Activated naive CD8-positive, alpha-beta T cell treated with anti-CD3 and anti-CD28 coated beads for 36 hours (primary cell): Measurements from ENCODE around the gene SAG. TPM values are rescaled to one million over a fixed set of nuclear protein-coding genes. Genes with fewer than 3 reads are reported as not detected.

ENCODE experiments used
- DNase-seq: peaks from one replicate; pipeline ENCODE4 v3.0.0; 2021
- H3K27ac Mint-ChIP-seq: one replicate; pipeline ENCODE4 v1.8.0; 2022; ENCODE audit warnings: mild to moderate bottlenecking, moderate library complexity, mixed read lengths
- H3K27me3 Mint-ChIP-seq: one replicate; pipeline ENCODE4 v1.8.0; 2022; ENCODE audit warnings: mild to moderate bottlenecking, mixed read lengths
- H3K36me3 Mint-ChIP-seq: one replicate; pipeline ENCODE4 v1.8.0; 2021; ENCODE audit warnings: mild to moderate bottlenecking, mixed read lengths
- H3K4me1 Mint-ChIP-seq: one replicate; pipeline ENCODE4 v1.8.0; 2021; ENCODE audit warnings: mixed read lengths
- H3K4me3 Mint-ChIP-seq: one replicate; pipeline ENCODE4 v1.8.0; 2022; ENCODE audit warnings: mild to moderate bottlenecking, moderate library complexity, mixed read lengths
- H3K9me3 Mint-ChIP-seq: one replicate; pipeline ENCODE4 v1.8.0; 2022; ENCODE audit warnings: mixed read lengths
- total RNA-seq, 2 experiments: library from RNA; stranded (reverse); gene quantifications; one replicate each; pipeline ENCODE4 v1.2.3, GENCODE V29; 2021

SAG gene
- total RNA-seq, 2 experiments from 2014 or later, result 0.31 TPM; not detected in 1

DNA sequence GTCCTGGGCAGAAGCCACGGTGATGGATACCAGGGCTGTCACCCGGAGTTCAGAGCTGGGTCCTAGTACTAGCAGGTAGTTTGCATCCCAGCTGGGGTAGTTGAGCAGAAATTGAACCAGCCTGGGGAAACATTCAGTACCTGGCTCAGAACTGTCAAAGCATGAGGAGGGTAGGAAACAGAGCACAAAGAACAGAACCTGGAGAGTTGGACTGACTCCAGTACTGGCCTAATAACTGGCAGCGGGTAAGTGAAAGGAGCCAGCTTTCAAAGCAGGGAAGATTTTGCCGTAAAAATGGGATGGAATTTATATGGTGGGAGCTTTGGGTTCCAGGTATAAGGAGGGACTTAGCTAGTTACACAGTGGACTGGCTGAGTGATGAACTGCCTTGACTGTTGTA is 32.4 kb upstream of the SAG start:
- Mint-ChIP-seq H3K27ac (no peak overlapping the region), H3K4me1 (peaks cover 29% of the 10 kb centered on the region)

DNA sequence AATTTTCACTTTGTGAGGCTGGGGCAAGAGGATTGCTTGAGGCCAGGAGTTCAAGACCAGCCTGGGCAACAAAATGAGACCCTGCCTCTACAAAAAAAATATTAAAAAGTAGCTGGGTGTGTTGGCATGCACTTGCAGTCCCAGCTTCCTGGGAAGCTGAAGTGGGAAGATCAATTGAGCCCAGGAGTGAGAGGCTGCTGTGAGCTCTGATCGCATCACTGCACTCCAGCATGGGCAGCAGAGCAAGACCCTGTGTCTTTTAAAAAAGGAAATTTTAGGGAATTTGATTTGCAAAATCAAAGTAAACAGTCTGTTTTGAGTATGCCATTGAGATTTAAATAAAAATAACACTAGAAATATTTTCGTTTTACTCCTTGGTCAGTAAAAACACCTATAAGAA is 28.7 kb upstream of the SAG start:
- Mint-ChIP-seq H3K27ac (no peak overlapping the region), H3K4me1 (peaks cover 26% of the 10 kb centered on the region), H3K4me3 (no peak overlapping the region), H3K36me3 (peaks cover 44% of the 10 kb centered on the region), H3K9me3 (no peaks in the 10 kb centered on the region), H3K27me3 (no peaks in the 10 kb centered on the region)
- DNase-seq, result no peak

More for the DNA sequence above, 32.4 kb upstream of the SAG start:
- Mint-ChIP-seq H3K4me3 (no peak overlapping the region), H3K36me3 (peaks cover 47% of the 10 kb centered on the region), H3K9me3 (no peaks in the 10 kb centered on the region), H3K27me3 (no peaks in the 10 kb centered on the region)
- no peak for DNase-seq

DNA sequence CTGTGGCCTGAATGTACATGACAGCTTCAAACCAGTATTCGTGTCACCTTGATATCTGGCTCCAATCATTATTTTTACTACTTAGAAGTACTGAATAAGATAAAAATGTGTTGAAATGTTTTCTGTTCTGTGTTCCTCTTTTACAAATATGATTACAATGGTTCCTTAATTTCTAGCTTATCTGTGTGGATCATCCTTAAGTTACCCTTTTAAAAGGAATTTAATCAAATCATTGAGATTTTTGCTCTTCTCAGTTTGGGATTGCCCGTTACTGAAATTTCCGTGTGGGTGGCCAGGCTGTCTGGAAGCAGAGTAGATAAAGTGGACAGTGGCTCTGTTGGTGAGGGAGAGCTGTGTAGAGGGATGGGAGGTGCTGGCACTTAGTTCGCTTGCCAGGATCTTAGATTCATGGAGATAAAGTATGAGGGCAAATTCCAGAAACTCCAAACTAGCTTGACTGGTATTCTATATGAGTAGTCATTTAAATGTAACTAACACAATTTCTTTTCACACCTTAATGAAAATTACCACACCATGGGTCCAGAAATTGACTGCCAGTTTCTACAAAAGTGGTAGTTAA is 27.4 kb upstream of the SAG start:
- no peak overlapping the region for H3K4me3 Mint-ChIP-seq

DNA sequence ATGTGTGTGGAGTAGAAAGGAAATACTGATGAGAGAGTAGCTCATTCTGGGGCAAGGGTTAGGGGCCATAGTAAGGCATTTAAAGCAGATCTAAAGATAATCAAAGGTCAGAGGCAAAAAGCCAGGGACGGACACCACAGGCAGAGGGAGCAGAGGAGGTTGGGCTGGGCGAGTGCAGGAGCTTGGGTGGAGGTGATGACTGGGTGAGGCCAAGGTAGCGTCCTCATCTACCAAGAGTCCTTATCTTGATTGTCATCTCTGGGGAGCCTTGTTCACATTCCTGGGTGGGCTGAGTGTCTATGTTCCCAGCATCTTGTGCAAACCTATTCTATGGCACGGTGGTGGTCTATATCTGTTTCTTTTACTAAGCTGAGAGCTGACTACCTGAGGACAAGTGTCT is 26.1 kb upstream of the SAG start:
- Mint-ChIP-seq H3K27me3 (no peaks in the 10 kb centered on the region), H3K4me3 (no peak overlapping the region), H3K27ac (peak overlapping the region; percentile 70), H3K36me3 (peaks cover 47% of the 10 kb centered on the region), H3K9me3 (no peaks in the 10 kb centered on the region), H3K4me1 (peaks cover 25% of the 10 kb centered on the region)
- DNase-seq, result no peak

More for the DNA sequence above, 27.4 kb upstream of the SAG start:
- no peak for DNase-seq
- no peaks in the 10 kb centered on the region for H3K9me3 Mint-ChIP-seq
- H3K4me1 Mint-ChIP-seq, result peaks cover 25% of the 10 kb centered on the region
- H3K36me3 Mint-ChIP-seq, result peaks cover 45% of the 10 kb centered on the region
- peak overlapping the region; percentile 9 for H3K27ac Mint-ChIP-seq
- no peaks in the 10 kb centered on the region for H3K27me3 Mint-ChIP-seq

DNA sequence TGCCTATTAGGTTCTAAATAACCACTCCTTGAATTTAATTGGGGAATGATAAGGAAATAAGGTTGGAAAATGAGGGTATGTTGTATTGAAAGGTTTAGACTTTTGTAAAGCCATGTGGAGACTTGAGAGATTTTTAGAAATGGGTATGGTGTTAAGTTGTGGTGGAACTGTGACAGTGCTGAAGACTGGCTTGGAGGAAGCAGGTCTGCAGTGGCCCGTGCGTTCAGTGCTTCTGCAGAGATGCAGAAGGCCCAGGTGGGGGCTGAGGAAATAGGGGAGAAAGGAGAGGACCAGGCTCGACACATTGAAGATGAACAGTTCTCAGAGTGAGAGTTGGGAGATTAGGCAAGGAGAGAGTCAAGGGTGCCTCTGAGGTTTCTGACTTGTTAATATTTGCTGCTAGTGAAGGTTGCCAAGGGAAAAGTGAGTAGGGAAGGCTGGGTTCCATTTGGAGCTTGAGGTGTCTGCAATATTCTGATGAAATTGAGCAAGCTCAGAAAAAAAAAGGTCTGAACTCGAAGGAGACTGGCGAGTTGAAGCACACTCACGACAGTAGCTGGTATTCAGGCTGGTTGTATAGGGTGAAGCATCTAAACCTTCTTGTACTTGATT is 25.5 kb upstream of the SAG start:
- no peak for DNase-seq
- Mint-ChIP-seq H3K27ac (peak overlapping the region; percentile 39), H3K36me3 (peaks cover 53% of the 10 kb centered on the region), H3K4me1 (peaks cover 25% of the 10 kb centered on the region), H3K27me3 (no peaks in the 10 kb centered on the region), H3K4me3 (no peak overlapping the region), H3K9me3 (no peaks in the 10 kb centered on the region)

DNA sequence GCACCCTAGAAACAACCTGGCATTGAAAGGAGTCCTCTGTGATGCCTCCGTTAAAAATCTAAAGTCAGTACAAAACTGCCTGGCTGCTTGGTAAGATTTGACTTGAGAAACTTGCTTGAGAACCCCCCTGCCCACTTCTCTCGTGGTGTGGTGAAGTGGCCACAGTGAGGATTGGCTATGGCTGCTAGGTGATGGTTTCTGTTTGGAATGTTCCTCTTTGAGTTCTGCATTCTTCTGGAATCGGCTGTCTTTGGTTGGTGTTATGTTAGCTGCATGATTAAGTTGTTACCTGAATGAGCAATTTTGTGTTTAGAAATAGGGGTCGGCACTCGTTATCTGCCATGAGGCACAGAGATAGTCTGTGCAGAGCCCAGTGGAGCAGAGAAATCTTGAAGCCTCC is 21.7 kb upstream of the SAG start:
- no peaks in the 10 kb centered on the region for H3K9me3 Mint-ChIP-seq
- H3K27ac Mint-ChIP-seq, result no peak overlapping the region
- H3K4me1 Mint-ChIP-seq, result peaks cover 24% of the 10 kb centered on the region
- DNase-seq, result no peak
- H3K4me3 Mint-ChIP-seq, result no peak overlapping the region
- peaks cover 44% of the 10 kb centered on the region for H3K36me3 Mint-ChIP-seq
- no peaks in the 10 kb centered on the region for H3K27me3 Mint-ChIP-seq

DNA sequence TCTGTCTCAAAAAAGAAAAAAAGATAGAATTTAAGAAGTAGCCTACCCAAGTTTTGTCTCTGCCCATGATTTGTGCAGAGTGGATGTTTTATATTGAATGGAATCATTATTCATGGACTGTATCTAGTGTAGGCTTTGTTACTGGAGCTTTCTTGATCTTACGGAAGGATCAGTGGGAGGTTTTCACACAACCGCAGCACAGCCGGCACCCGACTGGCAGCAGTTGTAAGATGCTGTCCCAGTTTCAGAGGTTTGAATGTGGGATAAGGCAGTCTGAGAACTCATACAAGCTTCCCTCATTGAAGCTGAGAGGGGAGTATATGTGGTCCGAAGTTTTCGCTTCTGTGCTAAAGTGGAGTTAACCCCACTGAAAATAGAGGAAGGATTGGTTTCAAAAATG is 19.7 kb upstream of the SAG start:
- Mint-ChIP-seq H3K27me3 (no peaks in the 10 kb centered on the region), H3K4me3 (no peak overlapping the region), H3K27ac (no peak overlapping the region), H3K36me3 (peaks cover 27% of the 10 kb centered on the region), H3K9me3 (no peaks in the 10 kb centered on the region), H3K4me1 (peaks cover 9% of the 10 kb centered on the region)
- no peak for DNase-seq

DNA sequence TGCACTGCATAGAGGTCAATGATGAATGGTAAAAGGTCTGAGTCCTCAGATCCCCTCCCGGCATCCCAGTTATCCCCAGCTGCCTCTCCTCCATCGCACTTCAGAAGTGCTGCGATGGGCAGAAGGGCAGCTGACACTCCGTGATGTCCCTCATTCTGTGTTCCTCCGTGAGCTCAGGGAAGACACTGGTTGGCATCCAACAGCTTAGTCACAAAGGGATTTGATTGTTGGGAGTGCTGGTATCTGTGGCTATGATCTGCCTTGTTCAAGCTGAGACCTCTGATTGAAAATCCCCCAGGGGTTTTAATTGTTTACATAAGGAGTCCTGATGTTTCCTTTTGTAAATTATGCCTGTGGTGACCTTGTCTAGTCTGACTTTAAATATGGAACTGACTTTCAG is 19.0 kb upstream of the SAG start:
- H3K36me3 Mint-ChIP-seq, result peaks cover 26% of the 10 kb centered on the region
- no peak for DNase-seq
- no peaks in the 10 kb centered on the region for H3K27me3 Mint-ChIP-seq
- no peak overlapping the region for H3K4me3 Mint-ChIP-seq
- no peaks in the 10 kb centered on the region for H3K9me3 Mint-ChIP-seq
- peaks cover 5% of the 10 kb centered on the region for H3K4me1 Mint-ChIP-seq
- H3K27ac Mint-ChIP-seq, result peak overlapping the region; percentile 23

DNA sequence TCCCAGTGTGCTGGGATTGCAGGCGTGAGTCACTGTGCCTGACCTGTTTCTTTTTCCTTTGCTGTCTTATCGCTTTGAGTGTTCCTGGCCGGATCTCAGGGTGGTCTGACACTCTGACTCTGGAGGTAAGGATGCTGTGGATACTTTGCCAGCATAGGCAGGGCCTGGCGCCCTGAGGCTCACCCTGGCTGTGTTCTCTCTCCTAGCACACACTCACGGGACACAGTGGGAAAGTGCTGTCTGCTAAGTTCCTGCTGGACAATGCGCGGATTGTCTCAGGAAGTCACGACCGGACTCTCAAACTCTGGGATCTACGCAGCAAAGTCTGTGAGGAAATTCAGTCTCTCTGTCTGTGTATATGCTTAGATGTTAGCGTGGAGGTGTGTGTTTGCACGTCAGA is 18.0 kb upstream of the SAG start:
- Mint-ChIP-seq H3K36me3 (peaks cover 24% of the 10 kb centered on the region), H3K4me1 (peaks cover 5% of the 10 kb centered on the region), H3K4me3 (no peak overlapping the region), H3K27me3 (no peaks in the 10 kb centered on the region), H3K9me3 (no peaks in the 10 kb centered on the region), H3K27ac (peak overlapping the region; percentile 30)
- DNase-seq, result no peak

DNA sequence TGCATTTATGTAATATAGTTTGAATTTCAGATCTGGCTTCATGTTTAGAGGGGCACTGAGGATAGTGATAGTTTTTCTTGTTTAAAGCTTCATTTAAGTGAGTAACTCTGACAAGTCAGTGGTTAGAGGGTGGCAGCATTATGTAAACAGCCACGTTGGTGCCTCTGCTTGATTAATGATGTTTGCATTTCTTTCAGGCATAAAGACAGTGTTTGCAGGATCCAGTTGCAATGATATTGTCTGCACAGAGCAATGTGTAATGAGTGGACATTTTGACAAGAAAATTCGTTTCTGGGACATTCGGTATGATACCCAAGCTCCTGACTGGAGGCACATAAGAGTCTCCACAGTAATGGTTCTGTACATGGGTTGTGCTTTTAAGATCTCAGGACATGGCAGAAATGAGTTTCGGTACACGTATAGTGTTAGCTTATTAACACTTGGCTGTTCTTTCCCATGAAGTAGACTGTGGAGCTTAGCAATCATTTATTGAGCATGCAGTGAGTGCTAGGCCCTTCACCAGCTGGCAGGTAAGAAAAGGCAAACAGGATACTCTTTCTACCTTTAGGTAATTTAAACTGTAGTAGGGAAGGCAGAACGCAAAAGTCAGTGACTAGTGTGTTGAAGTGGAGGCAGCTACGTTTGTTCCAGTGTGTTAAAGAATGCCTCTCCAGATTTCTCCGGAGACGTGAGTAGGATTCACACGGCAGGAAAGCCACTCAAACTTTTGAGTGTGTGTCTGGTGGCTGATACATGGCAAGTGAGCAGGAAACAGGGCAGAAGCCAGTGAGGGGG is 17.4 kb upstream of the SAG start:
- Mint-ChIP-seq H3K4me3 (no peak overlapping the region), H3K36me3 (peaks cover 21% of the 10 kb centered on the region), H3K9me3 (no peaks in the 10 kb centered on the region), H3K4me1 (peaks cover 3% of the 10 kb centered on the region), H3K27ac (peak overlapping the region; percentile 30), H3K27me3 (no peaks in the 10 kb centered on the region)
- DNase-seq, result no peak

DNA sequence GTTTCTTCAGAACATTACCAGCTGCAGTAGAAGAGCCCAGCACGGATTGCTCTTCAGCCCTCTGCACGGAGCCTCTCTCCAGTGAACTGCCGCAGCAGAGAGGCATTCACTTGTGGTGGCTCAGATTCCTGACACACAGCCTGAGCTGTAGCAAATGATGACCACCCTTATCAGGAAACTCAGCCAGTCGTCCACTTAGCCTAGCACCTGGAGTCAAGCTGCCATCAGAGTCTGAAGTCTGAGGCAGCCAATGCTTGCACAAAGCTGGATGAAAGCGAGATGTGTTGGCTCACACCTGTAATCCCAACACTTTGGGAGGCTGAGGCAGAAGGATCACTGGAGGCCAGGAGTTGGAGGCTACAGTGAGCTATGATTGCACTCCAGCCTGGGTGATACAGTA is 11.7 kb upstream of the SAG start:
- no peaks in the 10 kb centered on the region for H3K4me1 Mint-ChIP-seq
- DNase-seq, result no peak
- no peak overlapping the region for H3K4me3 Mint-ChIP-seq
- no peaks in the 10 kb centered on the region for H3K9me3 Mint-ChIP-seq
- H3K27ac Mint-ChIP-seq, result no peak overlapping the region
- no peaks in the 10 kb centered on the region for H3K27me3 Mint-ChIP-seq
- H3K36me3 Mint-ChIP-seq, result peaks cover 7% of the 10 kb centered on the region

DNA sequence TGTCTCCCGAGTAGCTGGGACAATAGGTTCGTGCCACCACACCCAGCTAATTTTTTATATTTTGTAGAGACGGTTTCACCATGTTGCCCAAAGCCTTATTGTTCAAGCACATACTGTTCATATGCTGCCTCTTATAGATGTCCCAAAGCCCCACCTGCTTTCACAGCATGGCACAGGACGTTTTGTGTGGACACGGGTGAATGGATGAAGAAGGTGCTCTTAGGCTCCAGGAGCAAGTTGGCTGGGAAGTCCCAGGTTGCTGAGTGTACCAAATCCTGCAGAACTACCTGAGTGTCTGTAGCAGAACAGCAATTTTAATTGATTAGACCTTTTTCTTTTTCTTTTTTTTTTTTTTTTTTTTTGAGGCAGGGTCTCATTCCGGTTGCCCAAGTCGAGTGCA is 10.5 kb upstream of the SAG start:
- Mint-ChIP-seq H3K27ac (no peak overlapping the region), H3K9me3 (no peaks in the 10 kb centered on the region), H3K4me1 (no peaks in the 10 kb centered on the region), H3K27me3 (no peaks in the 10 kb centered on the region), H3K36me3 (peaks cover 6% of the 10 kb centered on the region), H3K4me3 (no peak overlapping the region)
- DNase-seq, result no peak

DNA sequence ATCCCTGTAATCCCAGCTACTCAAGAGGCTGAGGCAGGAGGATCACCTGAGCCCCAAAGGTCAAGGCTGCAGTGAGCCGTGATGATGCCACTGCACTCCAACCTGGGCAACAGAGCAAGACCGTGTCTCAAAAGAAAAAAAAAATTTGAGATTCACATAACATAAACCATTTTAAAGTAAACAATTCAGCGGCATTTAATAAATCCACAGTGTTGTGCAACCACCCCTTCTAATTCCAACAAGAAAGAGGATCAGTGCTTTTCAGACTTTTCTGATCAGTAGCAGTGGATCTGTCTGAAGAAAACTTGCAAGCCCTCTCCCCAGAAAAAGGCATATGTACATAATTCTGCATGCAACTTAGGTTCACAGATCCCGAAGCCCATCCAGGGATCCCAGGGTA is 7.2 kb upstream of the SAG start:
- no peak for DNase-seq
- Mint-ChIP-seq H3K27ac (no peak overlapping the region), H3K27me3 (no peaks in the 10 kb centered on the region)

DNA sequence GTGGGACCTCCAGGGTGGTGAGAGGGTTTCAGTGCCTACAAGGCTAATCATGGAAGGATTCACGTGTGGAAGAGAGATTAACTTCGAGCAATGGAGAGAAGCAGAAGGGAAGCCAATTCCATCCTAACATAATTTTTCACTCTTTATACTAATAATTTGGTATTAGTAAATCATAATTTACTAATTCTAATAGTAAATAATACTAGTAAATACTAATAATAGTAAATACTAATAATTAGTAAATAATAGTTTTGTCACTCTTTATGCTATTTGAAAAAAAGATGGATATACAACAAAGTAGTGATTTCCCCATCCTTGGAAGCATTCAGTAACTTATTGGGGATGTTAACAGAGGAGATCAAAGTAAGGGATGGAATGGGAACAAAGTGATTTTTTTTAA is 6.4 kb upstream of the SAG start:
- Mint-ChIP-seq H3K27ac (no peak overlapping the region), H3K4me3 (no peak overlapping the region), H3K9me3 (no peaks in the 10 kb centered on the region), H3K4me1 (no peaks in the 10 kb centered on the region), H3K27me3 (no peaks in the 10 kb centered on the region), H3K36me3 (no peaks in the 10 kb centered on the region)
- no peak for DNase-seq

More for the DNA sequence above, 7.2 kb upstream of the SAG start:
- Mint-ChIP-seq H3K36me3 (no peaks in the 10 kb centered on the region), H3K4me1 (no peaks in the 10 kb centered on the region), H3K9me3 (no peaks in the 10 kb centered on the region), H3K4me3 (no peak overlapping the region)

DNA sequence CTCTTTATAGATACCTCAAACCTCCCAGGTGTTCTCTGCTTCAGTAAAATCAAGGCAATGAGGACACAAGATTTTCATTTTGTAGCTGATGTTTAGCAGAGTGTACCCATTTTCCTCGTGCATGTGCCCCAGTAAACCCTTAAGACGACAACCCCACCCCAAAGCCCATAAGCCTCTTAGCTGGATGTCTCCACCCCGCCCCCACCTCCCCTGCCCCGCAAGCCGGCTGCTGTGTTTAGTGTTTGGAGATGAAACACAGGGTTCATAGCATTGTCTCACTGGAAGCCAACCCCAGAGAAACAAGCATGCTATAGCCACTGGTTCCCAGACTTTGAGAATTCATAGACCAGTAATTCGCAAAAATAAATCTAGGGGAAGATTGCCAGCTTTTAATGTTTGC is 5.8 kb upstream of the SAG start:
- H3K4me1 Mint-ChIP-seq, result peaks cover 2% of the 10 kb centered on the region
- H3K27ac Mint-ChIP-seq, result no peak overlapping the region

DNA sequence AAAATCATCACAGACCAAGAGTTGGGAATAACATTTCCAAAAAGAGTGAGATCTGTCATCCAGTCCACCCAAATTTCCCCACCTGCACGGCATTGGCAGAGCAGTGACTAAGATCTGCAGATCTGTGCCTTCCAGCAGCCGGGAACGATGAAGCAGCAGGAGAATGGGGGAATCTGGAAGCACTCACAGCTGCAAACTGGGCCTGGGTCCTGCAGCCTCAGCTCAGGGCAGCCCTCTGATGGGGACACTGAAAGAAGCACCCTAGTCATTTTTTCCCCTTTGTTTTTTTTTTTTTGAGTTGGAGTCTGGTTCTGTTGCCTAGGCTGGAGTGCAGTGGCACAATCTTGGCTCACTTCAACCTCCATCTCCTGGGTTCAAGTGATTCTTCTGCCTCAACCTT is 4.4 kb upstream of the SAG start:
- H3K36me3 Mint-ChIP-seq, result no peaks in the 10 kb centered on the region
- no peaks in the 10 kb centered on the region for H3K9me3 Mint-ChIP-seq

More for the DNA sequence above, 5.8 kb upstream of the SAG start:
- Mint-ChIP-seq H3K27me3 (no peaks in the 10 kb centered on the region), H3K4me3 (no peak overlapping the region), H3K9me3 (no peaks in the 10 kb centered on the region), H3K36me3 (no peaks in the 10 kb centered on the region)
- DNase-seq, result no peak

More for the DNA sequence above, 4.4 kb upstream of the SAG start:
- Mint-ChIP-seq H3K4me1 (peaks cover 2% of the 10 kb centered on the region), H3K27me3 (no peaks in the 10 kb centered on the region), H3K27ac (no peak overlapping the region), H3K4me3 (no peak overlapping the region)
- DNase-seq, result no peak
